Renal cortical epithelial cell (primary cell): Measurements from ENCODE around the gene SPNS2. TPM values are rescaled to one million over a fixed set of nuclear protein-coding genes. Genes with fewer than 3 reads are reported as not detected.

Source experiments
- DNase-seq: peaks from one replicate; pipeline ENCODE4 v3.0.0-alpha.2; 2011; ENCODE audit warnings: low read depth
- total RNA-seq: library from RNA; depleted of rRNA; stranded (reverse); fragments of >200 nt; gene quantifications from 2 replicates; pipeline ENCODE4 v1.2.3, GENCODE V29; 2014

SPNS2 gene
- total RNA-seq, 1 donor from 2014 or later: 225 TPM

DNA sequence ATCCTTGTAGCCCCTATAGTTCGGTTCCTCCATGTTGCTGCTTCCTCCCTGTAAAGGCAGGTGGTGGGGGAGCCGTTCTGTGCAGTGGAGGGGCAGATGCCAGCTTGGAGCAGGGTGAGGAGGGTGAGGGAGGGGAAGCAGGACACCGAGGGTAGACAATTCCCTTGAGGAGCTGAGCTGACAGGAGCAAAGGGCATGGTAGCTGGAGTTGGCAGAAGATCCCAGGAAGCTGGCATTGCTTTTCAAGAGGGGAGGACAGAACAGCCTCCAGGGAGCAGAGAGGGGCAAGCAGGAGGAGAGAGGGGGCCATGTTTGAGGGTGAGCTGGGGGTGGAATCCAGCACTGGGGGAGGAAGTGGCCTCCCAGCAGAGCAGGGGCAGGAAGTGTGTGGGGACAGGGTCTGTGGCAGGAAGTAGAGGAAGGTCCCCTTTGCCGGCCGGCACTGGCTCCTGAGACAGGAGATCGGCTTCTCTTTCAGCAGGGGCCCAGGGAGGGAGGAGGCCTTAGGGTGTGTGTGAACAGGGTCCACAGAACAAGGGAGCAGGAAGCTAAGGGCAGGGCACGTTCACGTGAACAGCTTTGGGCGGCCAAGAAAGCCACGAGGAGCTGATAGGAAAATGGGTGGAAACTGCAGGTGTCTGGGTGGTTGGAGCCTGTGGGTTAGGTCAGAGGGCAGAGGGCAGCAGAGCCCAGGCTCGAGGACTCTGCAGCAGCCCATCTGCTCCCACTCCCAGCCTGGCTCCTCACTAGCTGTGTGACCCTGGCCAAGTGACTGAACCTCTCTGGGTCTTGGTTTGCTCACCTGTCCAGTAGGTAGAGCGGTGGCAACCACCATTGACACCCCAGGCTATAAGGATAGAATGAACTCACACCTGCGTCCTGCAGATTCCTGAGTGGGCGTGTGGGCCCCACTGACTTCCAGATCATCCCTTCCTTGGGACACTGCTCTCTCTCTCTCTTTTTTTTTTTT, 17.5 kb upstream of the SPNS2 start:
- peak; percentile 27 for DNase-seq

DNA sequence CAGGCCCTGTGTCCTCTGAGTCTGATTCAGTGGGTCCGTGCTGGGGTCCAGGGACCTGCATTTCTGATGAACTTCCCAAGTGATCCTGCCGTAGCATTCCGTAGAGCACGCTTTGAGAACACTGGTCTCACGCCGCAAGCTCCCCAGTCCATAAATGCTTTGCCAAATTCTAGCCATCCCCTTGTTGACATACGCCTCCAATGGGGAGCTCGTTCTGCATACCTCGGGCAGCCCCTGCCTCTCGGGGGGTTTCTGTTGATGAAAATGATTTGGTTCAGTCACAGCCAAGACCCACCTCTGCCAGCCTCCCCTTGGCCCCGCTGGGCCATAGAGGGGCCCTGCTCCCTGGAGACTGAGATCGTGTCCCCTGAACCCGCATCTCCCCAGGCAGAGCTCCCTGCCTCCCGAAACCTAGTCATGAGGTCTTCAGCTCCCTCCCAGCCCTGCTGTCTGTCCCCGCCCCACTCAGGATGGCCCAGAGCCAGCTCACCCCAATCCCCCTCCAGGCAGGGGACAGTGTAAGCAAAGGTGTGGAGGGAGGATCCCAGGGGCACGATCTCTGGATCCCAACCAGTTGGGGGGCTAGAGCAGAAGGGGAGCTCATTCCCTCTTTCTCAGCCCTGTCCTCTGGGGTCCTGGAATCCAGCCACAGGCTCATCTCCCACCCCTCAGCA, 16.2 kb upstream of the SPNS2 start:
- DNase-seq: no peak

DNA sequence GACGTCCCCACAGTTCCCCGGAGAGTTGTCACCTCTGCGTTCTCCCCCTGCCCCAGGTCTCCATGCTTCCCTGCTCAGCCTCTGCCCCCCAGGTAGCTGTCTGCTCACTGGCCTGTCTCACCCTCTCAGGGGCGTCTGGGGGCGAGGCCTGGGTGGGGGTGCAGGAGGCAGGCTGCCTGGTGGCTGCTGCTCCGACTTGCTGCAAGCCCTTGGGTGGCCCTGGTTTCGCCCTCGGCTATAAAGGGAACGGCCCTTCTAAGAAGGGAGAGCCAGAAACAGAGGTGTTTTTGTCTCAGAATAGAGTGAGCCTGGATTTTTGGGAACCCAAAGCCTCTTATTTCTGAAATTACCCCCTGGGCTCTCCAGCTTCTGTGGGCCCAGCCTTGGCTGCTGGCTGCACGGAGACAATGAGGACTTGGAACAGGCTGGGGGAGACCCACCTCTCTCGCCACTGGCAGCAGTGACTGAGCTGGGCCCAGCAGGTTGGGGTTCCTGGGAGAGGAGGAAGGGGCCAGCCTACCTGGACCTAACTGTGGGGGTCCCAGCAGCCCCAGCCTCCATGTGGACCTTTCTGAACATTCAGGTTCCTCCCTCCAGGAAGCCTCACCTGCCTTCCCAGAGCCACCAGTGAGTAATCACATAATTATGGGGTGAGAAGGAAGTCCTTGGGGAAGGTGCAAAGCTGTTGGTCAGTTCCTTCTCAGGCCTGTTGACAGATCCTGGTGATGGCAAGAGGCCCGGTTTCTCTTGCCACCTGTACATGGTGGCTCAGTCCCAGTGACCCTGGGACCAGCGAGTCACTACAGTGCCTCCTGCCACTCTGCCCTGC, 15.5 kb upstream of the SPNS2 start:
- peak; percentile 91 for DNase-seq

DNA sequence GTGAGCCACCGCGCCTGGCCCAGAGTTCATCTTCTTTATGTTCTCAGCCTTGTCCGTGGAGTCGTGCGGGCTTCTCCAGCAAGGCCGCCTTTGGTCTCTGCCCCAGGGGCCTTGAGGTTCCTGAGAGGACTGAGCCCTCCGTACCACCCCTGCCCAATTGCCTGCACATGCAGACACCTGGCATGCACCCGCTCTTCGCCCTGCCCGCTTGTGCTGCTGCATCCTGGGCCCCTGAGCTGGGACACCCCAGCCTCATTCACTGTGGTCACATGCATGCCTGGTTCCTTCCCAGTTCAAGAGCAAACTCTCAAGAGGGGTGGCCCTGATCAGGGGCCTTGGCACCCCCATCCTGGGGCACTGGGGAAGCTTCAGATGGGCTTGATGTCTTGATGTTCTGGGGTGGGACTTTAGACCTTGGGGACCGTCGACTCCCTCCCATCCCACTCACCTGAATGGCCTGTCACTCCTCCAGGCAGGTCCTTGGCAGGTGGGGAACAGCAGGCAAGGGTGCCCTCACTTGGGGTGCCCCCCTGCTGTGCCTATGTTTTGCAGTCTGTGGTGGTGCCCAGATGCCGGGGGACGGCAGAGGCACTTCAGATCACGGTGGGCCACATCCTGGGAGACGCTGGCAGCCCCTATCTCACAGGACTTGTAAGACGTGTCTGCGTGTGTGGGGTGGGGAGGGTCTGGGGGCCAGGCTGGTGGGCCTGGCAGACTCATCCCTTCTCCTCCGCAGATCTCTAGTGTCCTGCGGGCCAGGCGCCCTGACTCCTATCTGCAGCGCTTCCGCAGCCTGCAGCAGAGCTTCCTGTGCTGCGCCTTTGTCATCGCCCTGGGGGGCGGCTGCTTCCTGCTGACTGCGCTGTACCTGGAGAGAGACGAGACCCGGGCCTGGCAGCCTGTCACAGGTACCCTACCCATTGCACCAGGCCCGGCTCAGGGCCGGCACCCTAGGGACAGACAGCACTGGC, 12.7 kb upstream of the SPNS2 start:
- DNase-seq: no peak

DNA sequence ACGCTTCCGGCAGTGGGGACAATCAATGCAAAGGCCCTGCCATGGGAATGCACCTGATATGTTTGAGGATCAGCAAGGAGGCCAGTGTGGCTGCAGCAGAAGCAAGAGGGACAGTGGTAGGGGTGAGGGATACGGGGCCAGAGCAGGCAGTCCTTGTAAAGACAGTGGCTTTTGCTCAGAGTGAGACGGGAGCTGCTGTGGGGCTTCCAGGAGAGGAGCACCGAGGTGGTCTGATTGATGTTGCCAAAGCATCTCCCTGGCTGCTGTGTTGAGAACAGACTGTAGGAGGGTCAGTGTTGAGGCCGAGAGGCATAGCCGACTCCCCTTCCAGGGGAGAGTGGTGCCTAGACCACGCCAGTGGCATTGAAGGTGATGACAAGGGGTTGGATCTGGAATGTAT, 11.4 kb upstream of the SPNS2 start:
- DNase-seq: no peak

DNA sequence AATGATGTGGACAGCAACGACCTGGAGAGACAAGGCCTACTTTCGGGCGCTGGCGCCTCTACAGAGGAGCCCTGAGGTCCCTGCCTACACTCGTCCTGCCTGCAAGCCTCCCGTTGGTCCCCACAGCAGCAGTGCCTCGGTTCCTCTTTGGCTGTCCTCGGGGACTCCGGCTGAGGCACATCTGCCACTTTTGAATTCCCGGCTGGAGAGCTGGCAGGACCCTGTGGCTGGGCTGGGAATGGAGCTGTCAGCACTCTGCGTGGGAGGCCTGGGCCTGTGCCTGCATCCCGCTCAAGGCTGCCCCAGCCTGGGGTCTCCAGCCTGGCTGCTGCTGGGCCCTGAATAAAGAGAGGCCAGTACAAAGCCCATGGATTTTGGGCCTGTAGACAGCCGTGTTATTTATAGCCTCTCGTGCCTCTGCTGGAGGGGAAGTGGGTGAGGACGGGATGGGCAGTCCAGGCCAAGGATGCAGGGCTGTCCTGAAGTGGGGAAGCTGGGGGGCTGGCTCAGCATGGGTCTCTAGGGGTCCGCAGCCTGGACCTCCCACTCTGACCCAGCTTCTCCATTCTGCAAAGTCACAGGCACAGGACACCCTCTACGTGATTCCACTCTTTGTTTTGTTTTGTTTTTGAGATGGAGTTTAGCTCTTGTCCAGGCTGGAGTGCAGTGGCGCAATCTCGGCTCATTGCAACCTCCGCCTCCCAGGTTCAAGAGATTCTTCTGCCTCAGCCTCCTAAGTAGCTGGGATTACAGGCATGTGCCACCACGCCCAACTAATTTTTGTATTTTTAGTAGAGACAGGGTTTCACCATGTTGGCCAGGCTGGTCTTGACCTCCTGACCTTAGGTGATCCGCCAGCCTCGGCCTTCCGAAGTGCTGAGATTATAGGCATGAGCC, 10.6 kb upstream of the SPNS2 start:
- DNase-seq: no peak

DNA sequence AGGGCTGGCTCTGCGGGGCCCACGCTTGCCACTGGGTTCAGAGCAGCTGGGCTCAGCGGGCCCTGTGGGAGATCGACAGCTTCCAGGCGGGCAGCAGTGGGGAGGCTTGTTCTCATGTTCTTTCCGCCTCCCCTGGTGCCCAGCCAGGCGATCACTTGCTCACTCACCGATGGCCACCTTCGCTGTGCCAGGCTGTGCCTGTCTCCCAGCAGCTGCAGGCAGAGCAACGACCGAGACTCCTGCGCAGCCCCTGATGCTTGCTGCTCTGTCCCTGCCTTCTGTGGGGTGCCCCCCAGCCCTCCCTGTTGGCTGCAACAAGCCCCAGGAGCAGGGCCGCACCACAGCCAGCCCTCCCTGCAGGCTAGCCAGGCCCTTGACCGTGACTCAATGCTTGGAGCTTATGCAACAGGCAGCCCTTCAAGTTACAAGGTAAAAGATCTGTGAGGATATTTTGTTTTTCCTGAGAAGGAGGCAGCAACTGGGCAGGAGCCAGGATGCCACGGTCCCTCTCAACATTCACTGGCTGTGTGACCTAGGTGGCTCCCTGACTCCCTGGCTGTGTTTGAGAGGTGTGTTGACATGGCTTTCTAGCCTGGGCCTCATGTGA, 9.6 kb upstream of the SPNS2 start:
- peak; percentile 63 for DNase-seq

DNA sequence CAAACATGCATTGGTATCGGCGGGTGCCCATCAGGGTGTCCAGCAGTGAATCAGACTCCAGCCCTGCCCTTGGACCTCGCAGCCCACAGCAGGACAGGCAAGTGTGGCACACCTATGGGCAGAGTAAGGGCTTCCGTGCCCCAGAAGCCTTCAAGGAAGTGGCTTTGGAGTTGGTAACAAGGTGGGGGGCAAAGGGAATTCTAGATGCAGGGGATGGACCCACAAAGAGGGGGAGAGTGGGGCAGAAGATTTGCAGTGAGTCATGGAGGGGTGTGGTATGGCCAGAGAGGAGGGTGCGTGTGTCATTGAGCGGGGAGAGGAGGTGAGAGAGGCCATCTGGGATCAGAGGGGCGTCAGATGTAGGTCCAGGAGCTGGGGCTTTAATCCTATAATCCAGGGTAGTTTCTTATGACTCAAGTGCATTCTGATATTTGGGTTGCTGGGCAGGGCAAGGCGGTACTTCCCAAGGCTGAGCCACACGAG, 8.5 kb upstream of the SPNS2 start:
- DNase-seq: no peak

DNA sequence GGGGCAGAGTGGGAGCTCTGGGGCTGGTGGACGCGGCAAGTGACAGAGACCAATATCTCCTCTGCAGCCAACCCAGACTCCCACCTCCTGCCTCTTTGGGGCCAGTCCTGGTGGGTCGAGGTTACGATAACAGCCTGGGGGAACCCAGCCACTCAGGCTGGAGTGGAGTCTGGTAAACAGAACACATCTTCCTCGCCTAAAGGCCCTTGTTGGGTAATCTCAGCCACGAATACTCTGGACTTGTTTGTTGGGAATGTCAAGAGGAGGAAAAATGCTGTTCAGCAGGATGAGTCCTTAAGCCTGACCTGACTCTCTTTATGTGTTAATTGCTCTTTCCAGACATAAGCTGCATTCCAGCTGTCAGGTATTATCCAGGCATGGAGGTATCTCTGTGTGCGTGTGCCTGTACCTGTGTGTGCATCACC, 8.0 kb upstream of the SPNS2 start:
- no peak for DNase-seq

DNA sequence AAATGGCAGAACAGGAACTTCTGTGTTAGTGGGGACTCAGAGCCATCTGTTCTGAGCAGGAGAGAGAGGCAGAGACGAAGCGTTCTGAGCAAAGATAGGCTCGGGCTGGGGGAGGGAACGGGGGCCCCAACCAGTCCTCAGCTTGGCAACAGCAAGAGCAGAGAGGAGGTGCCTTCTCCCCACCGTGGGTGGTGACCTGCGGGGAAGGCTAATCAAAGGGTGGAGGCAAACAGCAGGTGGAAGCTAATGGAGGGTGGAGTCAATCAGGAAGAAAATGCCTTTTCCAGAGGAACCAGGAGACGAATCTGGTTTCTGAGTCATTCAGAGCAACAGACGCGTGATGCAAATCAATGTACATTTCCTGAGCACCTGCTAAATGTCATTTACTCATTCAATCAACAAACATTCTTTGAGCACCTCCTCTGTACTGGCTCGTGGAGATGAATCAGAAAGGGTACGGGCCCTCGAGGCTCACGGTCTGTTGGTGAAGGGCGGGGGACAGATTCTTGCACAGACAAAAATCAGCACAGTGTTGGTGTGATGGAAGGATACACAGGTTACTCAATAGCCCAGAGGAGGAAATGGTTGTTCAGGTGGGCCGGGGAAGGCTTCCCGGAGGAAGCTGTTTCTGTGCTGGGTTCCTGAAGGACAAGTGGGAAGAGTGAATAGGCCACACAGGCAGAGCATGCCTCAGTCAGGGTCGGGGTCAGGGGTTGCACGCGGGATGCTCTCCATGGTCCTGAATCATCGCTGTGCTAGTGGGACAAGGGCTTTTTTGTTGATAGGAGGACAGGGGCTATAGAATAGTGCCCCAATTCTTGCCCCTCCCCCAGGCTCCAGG, 5.7 kb upstream of the SPNS2 start:
- peak; percentile 90 for DNase-seq

DNA sequence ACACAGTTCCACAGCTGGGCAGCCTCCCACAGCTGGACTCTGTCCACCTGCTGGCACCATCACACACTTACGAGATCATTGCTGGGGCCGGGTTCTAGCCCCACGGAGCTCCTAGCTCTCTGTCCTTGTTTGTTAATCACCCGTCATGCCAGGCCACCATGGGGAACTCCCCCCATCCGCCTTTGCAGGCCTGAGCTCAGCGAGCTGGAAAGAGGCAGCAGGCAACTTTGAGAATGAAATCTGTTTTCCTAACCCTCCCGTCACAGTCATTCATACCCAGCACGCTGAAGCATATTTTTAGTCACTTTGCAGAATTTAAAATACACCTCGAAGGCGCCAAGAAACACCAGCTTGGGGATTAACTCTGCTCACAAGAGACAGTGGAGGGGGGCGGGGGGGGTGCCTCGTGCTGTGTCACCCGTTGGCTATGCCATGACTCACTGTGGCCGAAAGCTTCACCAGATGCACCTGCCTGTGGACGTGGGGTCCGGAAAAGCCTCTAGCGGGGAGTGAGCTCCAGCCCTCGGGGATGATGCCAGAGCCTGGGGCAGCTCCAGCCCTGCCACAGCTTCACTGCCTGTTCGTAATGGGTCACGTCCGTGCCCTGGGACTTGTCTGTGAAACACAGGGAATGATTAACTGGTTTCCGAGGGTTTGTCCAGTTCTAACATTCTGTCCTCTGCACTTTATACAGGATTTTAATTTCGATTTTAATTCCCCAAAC, 1.4 kb upstream of the SPNS2 start:
- peak; percentile 89 for DNase-seq

DNA sequence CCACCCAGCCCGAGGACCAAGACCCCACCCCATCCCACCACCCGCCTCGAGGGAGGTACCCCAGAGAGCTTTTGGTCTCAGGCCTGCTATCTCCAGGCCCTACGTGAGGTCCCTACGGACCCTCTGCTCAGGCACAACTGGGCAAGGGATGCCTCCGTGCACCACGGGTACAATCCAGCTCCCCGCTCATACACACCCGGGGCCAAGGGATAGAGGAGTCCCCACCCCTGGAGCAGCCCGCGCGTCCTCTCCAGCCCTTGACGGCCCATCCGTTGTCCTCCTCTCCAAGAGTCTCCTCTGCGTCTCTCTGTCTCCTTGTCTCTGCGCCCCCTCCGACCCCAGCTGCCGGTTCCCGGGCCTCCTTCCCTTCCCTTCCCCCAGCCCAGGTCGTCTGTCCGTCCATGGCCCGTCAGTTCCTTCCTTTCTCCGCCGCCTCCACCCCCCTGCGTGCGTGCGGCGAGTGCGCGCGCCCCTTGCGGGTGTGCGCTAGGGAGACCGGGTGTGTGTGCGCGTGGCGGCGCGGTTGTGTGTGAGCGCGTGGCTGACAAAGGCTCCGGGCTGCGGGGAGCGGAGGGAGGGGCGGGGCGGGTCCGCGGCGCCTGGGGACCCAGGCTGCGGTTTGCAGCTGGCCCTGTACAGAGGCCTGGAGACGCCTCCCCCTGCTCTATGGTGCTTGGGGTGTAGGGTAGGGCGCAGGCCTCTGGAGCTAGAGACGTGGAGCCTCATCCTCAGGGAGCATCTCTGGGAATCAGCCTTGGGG, 930 bp downstream of the SPNS2 start:
- no peak for DNase-seq

DNA sequence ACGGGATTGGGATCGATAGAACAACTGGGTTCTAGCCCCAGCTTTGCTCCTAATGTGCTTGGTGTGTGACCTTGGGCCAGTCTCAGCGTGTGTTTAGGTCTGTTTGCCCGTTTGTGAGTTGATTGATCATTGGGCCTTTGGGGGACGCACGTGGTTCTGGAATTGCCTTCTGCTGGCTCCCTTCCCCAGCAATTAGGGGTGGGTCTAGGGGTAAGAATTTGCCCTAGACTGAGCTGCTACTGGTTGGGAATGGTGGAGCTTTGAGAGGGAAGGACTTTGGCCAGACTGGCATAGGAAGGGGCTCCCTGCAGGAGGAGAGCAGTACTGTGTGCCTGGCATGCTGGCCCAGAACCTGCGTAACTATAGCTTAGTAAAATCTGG, 1.5 kb downstream of the SPNS2 start:
- DNase-seq: peak; percentile 26

DNA sequence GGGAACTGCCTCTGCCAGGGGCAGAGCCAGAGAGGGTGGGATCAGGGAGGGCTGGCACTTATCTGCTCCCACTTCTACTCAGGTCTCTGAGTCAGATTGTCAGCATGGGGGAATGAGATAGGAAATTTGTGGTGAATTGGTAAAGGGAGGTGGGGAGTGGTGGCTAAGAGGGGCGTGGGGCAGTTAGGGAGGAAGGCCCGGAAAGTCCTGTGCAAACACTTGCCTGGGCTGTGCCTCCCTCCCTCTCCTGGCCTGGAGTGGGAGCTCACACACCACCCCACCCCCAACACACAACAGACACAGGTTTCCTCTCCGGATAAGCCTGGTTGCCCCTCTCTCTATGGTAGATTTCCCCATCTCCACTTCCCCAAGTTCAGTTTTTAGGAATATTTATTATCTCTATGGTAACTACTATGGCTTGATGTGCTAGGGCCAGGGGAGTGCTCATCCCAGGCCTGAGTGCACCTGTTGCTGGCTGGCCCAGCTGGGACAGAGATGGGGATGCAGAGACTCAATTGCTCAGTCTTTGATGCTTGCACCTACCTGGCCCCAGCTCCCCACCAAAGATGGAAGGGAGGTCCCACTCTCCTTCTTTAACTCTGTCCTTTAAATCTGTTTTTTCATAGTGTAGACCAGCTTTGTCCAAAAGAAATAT, 2.7 kb downstream of the SPNS2 start:
- DNase-seq: no peak

DNA sequence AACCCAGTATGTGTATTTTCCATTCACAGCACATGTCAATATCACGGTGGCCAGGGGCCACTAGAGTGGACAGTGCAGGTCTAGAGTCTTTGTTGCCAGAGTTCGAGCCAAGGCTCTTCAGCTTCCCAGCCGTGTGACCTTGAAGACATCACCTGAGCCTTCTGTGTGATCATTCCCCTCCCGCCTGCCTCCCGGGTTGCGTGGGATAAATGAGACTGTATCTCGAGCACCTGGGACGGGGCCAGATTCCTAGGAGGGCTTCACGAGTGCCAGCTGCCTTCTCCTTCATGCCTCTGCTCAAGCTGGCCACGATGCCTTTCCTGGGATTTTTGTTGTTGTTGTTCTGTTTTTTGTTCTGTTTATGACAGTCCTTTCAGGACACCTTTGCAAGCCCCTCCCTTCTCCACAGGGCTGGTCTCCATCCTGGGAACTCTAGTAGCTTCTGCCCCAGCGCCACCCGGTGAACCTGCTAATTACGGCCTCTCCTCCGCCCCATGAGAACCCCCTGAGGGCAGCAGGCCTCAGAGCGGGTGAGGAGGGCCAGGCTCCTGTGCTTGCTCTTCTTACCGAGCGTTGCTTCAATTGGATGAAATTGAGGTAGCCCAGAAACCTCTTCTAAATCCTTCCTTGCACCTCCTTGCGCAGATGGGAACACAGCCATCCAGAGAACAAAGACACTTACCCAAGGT, 3.9 kb downstream of the SPNS2 start:
- no peak for DNase-seq
